Body of pancreas (tissue), 4 donors: ENCODE results near the gene TNRC18.

Experiments used
- POLR2A ChIP-seq, 3 donors: fragments of 450-650 bp; IDR thresholded peaks; one replicate each; pipeline ENCODE4 v1.6.1; 2016; ENCODE audit warnings: antibody characterized with exemption in 3 of 3, mild to moderate bottlenecking in 2 of 3
- TF ChIP-seq, protein P1 (sequence below), 7 experiments: fragments of 450-650 bp in 4 of 7; fragments of 200-600 bp in 3 of 7; sonication (generic) in 3 of 7; IDR thresholded peaks; one replicate each; pipeline ENCODE4 v1.5.1; 2016 to 2019; ENCODE audit warnings: antibody characterized with exemption in 7 of 7

DNA sequence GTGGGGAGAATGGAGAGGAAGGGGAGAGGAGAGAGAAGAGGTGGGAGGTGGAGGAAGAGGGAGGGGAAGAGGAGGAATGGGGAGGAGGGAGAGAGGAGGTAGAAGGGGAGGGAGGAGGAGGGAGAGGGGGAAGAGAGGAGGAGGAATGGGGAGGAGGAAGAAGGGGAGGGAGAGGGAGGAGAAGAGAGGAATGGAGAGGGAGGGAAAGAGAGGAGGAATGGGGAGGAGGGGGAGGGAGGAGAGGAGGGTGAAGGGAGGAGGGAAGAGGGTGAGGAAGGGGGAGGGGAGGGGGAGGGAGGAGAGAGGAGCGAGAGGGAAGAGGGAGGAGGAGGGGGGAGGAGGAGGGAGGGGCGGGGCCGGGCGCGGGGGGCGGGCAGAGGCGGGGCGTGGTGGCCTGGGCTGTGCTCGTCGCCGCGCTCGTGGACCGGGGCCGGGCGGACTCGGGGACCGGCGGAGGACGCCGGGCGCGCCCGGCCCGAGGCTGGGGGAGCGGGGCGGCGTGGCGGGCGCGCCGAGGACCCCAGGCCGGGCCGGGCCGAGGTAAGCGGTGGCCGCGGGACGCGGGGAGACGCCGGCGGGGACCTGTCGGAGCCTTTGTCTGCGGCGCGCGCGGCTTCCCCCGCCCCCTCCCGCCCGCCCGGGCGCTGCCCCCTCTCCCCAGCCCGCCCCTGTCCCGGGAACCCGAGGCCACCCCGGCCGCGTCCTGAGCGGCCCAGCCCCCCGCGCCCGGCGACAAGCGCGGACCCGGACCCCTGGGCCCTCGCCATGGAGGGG lies 140.9 kb downstream of the TNRC18 start, which contains the start of gene SLC29A4:
- TF ChIP-seq, protein P1, sequence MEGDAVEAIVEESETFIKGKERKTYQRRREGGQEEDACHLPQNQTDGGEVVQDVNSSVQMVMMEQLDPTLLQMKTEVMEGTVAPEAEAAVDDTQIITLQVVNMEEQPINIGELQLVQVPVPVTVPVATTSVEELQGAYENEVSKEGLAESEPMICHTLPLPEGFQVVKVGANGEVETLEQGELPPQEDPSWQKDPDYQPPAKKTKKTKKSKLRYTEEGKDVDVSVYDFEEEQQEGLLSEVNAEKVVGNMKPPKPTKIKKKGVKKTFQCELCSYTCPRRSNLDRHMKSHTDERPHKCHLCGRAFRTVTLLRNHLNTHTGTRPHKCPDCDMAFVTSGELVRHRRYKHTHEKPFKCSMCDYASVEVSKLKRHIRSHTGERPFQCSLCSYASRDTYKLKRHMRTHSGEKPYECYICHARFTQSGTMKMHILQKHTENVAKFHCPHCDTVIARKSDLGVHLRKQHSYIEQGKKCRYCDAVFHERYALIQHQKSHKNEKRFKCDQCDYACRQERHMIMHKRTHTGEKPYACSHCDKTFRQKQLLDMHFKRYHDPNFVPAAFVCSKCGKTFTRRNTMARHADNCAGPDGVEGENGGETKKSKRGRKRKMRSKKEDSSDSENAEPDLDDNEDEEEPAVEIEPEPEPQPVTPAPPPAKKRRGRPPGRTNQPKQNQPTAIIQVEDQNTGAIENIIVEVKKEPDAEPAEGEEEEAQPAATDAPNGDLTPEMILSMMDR (IDR thresholded peaks at IDR 0.05), result no peak
- TF ChIP-seq POLR2A (IDR thresholded peaks at IDR 0.05), result no peak
